Activated naive CD4-positive, alpha-beta T cell treated with anti-CD3 and anti-CD28 coated beads, Interleukin-2, amount 50 U/mL, for 24 hours (primary cell): Measurements from ENCODE around the gene PLEKHA6.
"Not testable (repeated sequence)": the region's sequence is repeated elsewhere in the genome, so short reads cannot be mapped to it uniquely, and the experiment has no call there.

Experiments used
- H3K27ac Mint-ChIP-seq: one replicate; pipeline ENCODE4 v1.8.0; 2021; ENCODE audit warnings: mild to moderate bottlenecking, mixed read lengths
- H3K27me3 Mint-ChIP-seq: one replicate; pipeline ENCODE4 v1.8.0; 2021; ENCODE audit warnings: mixed read lengths
- H3K36me3 Mint-ChIP-seq: one replicate; pipeline ENCODE4 v1.8.0; 2021; ENCODE audit warnings: mixed read lengths
- H3K4me1 Mint-ChIP-seq: one replicate; pipeline ENCODE4 v1.8.0; 2021; ENCODE audit warnings: mixed read lengths
- H3K4me3 Mint-ChIP-seq: one replicate; pipeline ENCODE4 v1.8.0; 2021; ENCODE audit warnings: mild to moderate bottlenecking, mixed read lengths
- H3K9me3 Mint-ChIP-seq: one replicate; pipeline ENCODE4 v1.8.0; 2021; ENCODE audit warnings: mixed read lengths

The PLEKHA6 gene

GRCh38 chr1:204251286-204251685 is 108.4 kb downstream of the PLEKHA6 start:
- no peaks in the 10 kb centered on the region for H3K4me1 Mint-ChIP-seq
- no peak overlapping the region for H3K4me3 Mint-ChIP-seq
- H3K9me3 Mint-ChIP-seq = no peaks in the 10 kb centered on the region
- H3K27me3 Mint-ChIP-seq = no peaks in the 10 kb centered on the region
- H3K27ac Mint-ChIP-seq = no peak overlapping the region
- H3K36me3 Mint-ChIP-seq = no peaks in the 10 kb centered on the region

GRCh38 chr1:204250428-204251030 is 109.2 kb downstream of the PLEKHA6 start:
- H3K27me3 Mint-ChIP-seq = no peaks in the 10 kb centered on the region
- H3K4me3 Mint-ChIP-seq = no peak overlapping the region
- H3K27ac Mint-ChIP-seq = no peak overlapping the region
- H3K9me3 Mint-ChIP-seq = no peaks in the 10 kb centered on the region
- H3K4me1 Mint-ChIP-seq = no peaks in the 10 kb centered on the region
- H3K36me3 Mint-ChIP-seq = no peaks in the 10 kb centered on the region

- no peaks in the 10 kb centered on the region for H3K27me3 Mint-ChIP-seq
- no peak overlapping the region for H3K4me3 Mint-ChIP-seq
- no peak overlapping the region for H3K27ac Mint-ChIP-seq
- no peaks in the 10 kb centered on the region for H3K4me1 Mint-ChIP-seq
- no peaks in the 10 kb centered on the region for H3K36me3 Mint-ChIP-seq
- no peaks in the 10 kb centered on the region for H3K9me3 Mint-ChIP-seq
Measured at GRCh38 chr1:204249736-204250427, 109.8 kb downstream of the PLEKHA6 start.

- H3K9me3 Mint-ChIP-seq = no peaks in the 10 kb centered on the region
- H3K36me3 Mint-ChIP-seq = no peaks in the 10 kb centered on the region
- no peak overlapping the region for H3K27ac Mint-ChIP-seq
- H3K27me3 Mint-ChIP-seq = no peaks in the 10 kb centered on the region
- no peaks in the 10 kb centered on the region for H3K4me1 Mint-ChIP-seq
- H3K4me3 Mint-ChIP-seq = no peak overlapping the region
Measured at GRCh38 chr1:204248954-204249353, 110.8 kb downstream of the PLEKHA6 start.

- H3K36me3 Mint-ChIP-seq = no peaks in the 10 kb centered on the region
- no peaks in the 10 kb centered on the region for H3K4me1 Mint-ChIP-seq
- H3K27ac Mint-ChIP-seq = no peak overlapping the region
- no peaks in the 10 kb centered on the region for H3K27me3 Mint-ChIP-seq
- H3K9me3 Mint-ChIP-seq = no peaks in the 10 kb centered on the region
- no peak overlapping the region for H3K4me3 Mint-ChIP-seq
Measured at GRCh38 chr1:204246876-204247275, 112.9 kb downstream of the PLEKHA6 start.

- no peak overlapping the region for H3K27ac Mint-ChIP-seq
- H3K27me3 Mint-ChIP-seq = no peaks in the 10 kb centered on the region
- no peak overlapping the region for H3K4me3 Mint-ChIP-seq
- H3K36me3 Mint-ChIP-seq = peaks cover 2% of the 10 kb centered on the region
- H3K9me3 Mint-ChIP-seq = no peaks in the 10 kb centered on the region
- no peaks in the 10 kb centered on the region for H3K4me1 Mint-ChIP-seq
Measured at GRCh38 chr1:204242920-204243319, 116.8 kb downstream of the PLEKHA6 start.

- Mint-ChIP-seq H3K27ac (no peak overlapping the region), H3K36me3 (peaks cover 2% of the 10 kb centered on the region), H3K27me3 (no peaks in the 10 kb centered on the region), H3K4me1 (no peaks in the 10 kb centered on the region), H3K9me3 (no peaks in the 10 kb centered on the region), H3K4me3 (no peak overlapping the region)
Measured at GRCh38 chr1:204241914-204242313, 117.8 kb downstream of the PLEKHA6 start.

GRCh38 chr1:204241050-204241449 is 118.7 kb downstream of the PLEKHA6 start:
- no peak overlapping the region for H3K4me3 Mint-ChIP-seq
- no peak overlapping the region for H3K27ac Mint-ChIP-seq
- H3K4me1 Mint-ChIP-seq = no peaks in the 10 kb centered on the region
- peaks cover 2% of the 10 kb centered on the region for H3K36me3 Mint-ChIP-seq
- H3K27me3 Mint-ChIP-seq = no peaks in the 10 kb centered on the region
- no peaks in the 10 kb centered on the region for H3K9me3 Mint-ChIP-seq

GRCh38 chr1:204240233-204240632 is 119.5 kb downstream of the PLEKHA6 start:
- Mint-ChIP-seq H3K27me3 (no peaks in the 10 kb centered on the region), H3K4me3 (no peak overlapping the region), H3K27ac (no peak overlapping the region), H3K9me3 (no peaks in the 10 kb centered on the region), H3K36me3 (peaks cover 2% of the 10 kb centered on the region), H3K4me1 (no peaks in the 10 kb centered on the region)

- H3K27ac Mint-ChIP-seq, H3K9me3 Mint-ChIP-seq, H3K27me3 Mint-ChIP-seq, H3K4me3 Mint-ChIP-seq, H3K36me3 Mint-ChIP-seq, H3K4me1 Mint-ChIP-seq: not testable (repeated sequence)
Measured at GRCh38 chr1:204239401-204239800, 120.3 kb downstream of the PLEKHA6 start.

- H3K27me3 Mint-ChIP-seq, H3K4me3 Mint-ChIP-seq, H3K9me3 Mint-ChIP-seq, H3K27ac Mint-ChIP-seq, H3K4me1 Mint-ChIP-seq, H3K36me3 Mint-ChIP-seq: not testable (repeated sequence)
Measured at GRCh38 chr1:204238520-204238919, 121.2 kb downstream of the PLEKHA6 start.

GRCh38 chr1:204237515-204237914 is 122.2 kb downstream of the PLEKHA6 start:
- not testable (repeated sequence) for H3K36me3 Mint-ChIP-seq, H3K27me3 Mint-ChIP-seq, H3K27ac Mint-ChIP-seq, H3K4me3 Mint-ChIP-seq, H3K4me1 Mint-ChIP-seq, H3K9me3 Mint-ChIP-seq

GRCh38 chr1:204232526-204232925 is 127.2 kb downstream of the PLEKHA6 start:
- peaks cover 6% of the 10 kb centered on the region for H3K36me3 Mint-ChIP-seq
- no peak overlapping the region for H3K4me3 Mint-ChIP-seq

GRCh38 chr1:204230211-204230610 is 129.5 kb downstream of the PLEKHA6 start:
- Mint-ChIP-seq H3K4me1 (no peaks in the 10 kb centered on the region), H3K27me3 (no peaks in the 10 kb centered on the region), H3K9me3 (no peaks in the 10 kb centered on the region), H3K36me3 (peaks cover 6% of the 10 kb centered on the region), H3K27ac (no peak overlapping the region), H3K4me3 (no peak overlapping the region)

More at GRCh38 chr1:204232526-204232925, 127.2 kb downstream of the PLEKHA6 start:
- Mint-ChIP-seq H3K4me1 (no peaks in the 10 kb centered on the region), H3K27ac (no peak overlapping the region), H3K9me3 (no peaks in the 10 kb centered on the region), H3K27me3 (no peaks in the 10 kb centered on the region)

- Mint-ChIP-seq H3K27me3 (no peaks in the 10 kb centered on the region), H3K4me1 (no peaks in the 10 kb centered on the region), H3K9me3 (no peaks in the 10 kb centered on the region), H3K27ac (no peak overlapping the region), H3K36me3 (peaks cover 4% of the 10 kb centered on the region), H3K4me3 (no peak overlapping the region)
Measured at GRCh38 chr1:204228896-204229295, 130.8 kb downstream of the PLEKHA6 start.

- Mint-ChIP-seq H3K4me1 (no peaks in the 10 kb centered on the region), H3K9me3 (no peaks in the 10 kb centered on the region), H3K27ac (no peak overlapping the region), H3K36me3 (peaks cover 2% of the 10 kb centered on the region), H3K4me3 (no peak overlapping the region), H3K27me3 (no peaks in the 10 kb centered on the region)
Measured at GRCh38 chr1:204227996-204228785, 131.5 kb downstream of the PLEKHA6 start.
